K562 treated with DMSO at 1 percent for 12 hours (cell line): ENCODE results near the gene ABTB2. TPM values are rescaled to one million over a fixed set of nuclear protein-coding genes. Genes with fewer than 3 reads are reported as not detected.

Experiments
- total RNA-seq: library from RNA; unstranded; fragments of 300-600 nt; gene quantifications from 2 replicates; pipeline ENCODE4 v1.2.3, GENCODE V29; 2022; ENCODE audit not compliant: insufficient read depth

Gene ABTB2
- total RNA-seq: 0.38 and 1.1 TPM in 2 replicates

DNA sequence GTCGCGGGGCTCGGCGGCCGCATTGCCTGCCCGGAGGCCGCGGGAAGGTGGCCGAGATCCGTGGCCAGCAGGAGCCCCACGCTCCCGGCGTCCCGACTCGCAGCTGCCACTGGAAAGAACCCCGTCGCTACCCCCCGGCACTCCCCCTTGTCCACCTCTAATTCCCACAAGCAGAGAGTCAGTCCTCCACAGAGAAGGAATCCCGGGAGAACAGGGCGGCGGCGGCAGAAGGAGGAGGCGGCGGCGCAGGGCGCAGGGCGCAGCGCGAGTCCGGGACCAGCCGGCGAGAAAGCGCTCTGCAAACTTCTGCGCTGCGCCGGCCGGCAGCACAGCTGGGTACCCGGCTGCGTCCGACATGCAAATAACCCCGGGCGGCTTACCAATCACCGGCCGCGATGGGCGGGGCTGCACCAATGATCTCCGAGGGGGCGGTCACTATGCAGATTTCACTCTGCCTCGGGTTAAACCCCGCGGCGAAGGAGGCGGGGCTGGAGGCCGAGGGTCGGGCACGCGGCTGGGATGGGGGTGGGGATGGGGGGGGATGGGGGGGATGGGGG, at the start of gene ABTB2:
TSS of gene ABTB2 (minus strand) at position 310 of the 557 bp plus-strand sequence.

DNA sequence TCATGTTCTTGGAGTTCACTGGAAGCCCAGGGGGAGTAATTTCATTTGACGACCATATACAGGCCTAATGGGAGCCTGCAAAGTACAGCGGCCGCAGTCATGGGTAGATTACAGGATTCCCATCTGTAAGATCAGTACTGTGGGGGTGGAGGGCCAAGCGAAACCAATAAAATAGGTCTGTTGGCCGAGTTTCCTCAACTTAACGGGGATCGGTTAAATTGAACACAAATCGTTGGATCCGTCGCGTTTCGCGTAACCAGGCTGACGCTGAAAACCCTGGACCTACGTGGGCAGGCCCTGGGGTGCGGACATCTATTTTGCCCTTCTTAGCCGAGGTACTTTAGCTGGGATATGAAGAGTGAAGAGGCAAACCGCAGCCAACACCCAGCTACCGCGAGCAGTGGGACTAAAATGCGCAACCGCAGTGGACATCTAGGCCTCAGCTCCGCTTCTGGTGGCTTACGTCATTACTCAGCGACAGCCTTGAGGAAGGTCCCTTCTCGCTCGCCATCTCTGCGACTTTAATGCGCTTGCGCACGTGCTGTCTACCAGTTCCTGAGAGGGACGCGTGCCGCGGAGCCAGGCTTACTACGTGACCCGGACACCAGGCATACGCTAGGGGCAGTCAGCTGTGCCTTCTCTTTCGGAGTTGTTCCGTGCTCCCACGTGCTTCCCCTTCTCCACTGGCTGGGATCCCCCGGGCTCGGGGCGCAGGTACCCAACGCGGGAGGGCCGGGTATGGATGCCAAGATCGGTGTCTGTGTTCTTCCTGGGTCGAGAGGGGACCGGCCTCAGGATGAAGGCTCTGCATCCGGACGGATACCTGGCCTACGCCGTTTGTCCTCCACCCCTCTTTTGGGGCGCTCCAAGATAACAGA, 252.5 kb downstream of the ABTB2 start, which contains the start of gene NAT10:
TSS of gene NAT10 (plus strand) at position 551 of the 878 bp plus-strand sequence. CDS start 2,597 bp downstream, outside the sequence.

Other genes with a start within 250 kb of the ABTB2 start
- gene CAT, start 80.9 kb upstream of the ABTB2 start, total RNA-seq: 35.6 and 67.9 TPM in 2 replicates
- not detected in 2 replicates for gene ELF5, start 155.8 kb upstream of the ABTB2 start, total RNA-seq